K562 (cell line): Measurements from ENCODE around the gene IMPDH2. TPM values are rescaled to one million over a fixed set of nuclear protein-coding genes. Genes with fewer than 3 reads are reported as not detected.

Source experiments
- ARID1B ChIP-seq: fragments of 450-650 bp; IDR thresholded peaks from 2 replicates; pipeline ENCODE4 v1.6.1; 2016; ENCODE audit warnings: antibody characterized with exemption, mild to moderate bottlenecking, inconsistent platforms
- BRF1 ChIP-seq: IDR thresholded peaks from 3 replicates; pipeline ENCODE4 v1.6.1; 2011; ENCODE audit warnings: borderline replicate concordance, mild to moderate bottlenecking; ENCODE audit not compliant: insufficient read length; ENCODE audit errors: extremely low read depth
- CEBPZ ChIP-seq: fragments of 150-350 bp; IDR thresholded peaks from 2 replicates; pipeline ENCODE4 v1.6.1; 2014; ENCODE audit warnings: low read depth, mild to moderate bottlenecking, low read length, borderline replicate concordance
- CHD1 ChIP-seq: fragments of 200-600 bp; sonication (generic); IDR thresholded peaks from one replicate; pipeline ENCODE4 v1.6.1; 2012; ENCODE audit warnings: mild to moderate bottlenecking, moderate library complexity, low read length, inconsistent platforms
- E4F1 ChIP-seq: fragments of 250-450 bp; sonication (Bioruptor Pico); IDR thresholded peaks from 2 replicates; pipeline ENCODE4 v1.5.0; 2021; ENCODE audit warnings: mild to moderate bottlenecking, borderline replicate concordance
- GTF2E2 ChIP-seq: fragments of 200-800 bp; sonication (Bioruptor generic); IDR thresholded peaks from 2 replicates; pipeline ENCODE4 v1.6.1; 2016; ENCODE audit warnings: missing genetic modification characterization, missing compliant biosample characterization
- HNRNPK ChIP-seq: fragments of 200-400 bp; formaldehyde crosslinking; IDR thresholded peaks from one replicate; pipeline ENCODE4 v1.6.1; 2018; ENCODE audit warnings: mild to moderate bottlenecking, low read depth, low read length; ENCODE audit not compliant: poor library complexity, severe bottlenecking
- JUND ChIP-seq, 2 experiments: IDR thresholded peaks; 2 replicates in 1 of 2; 3 replicates in 1 of 2; pipeline ENCODE4 v1.6.1; 2011; ENCODE audit warnings: borderline replicate concordance in 2 of 2, low read depth in 2 of 2, low read length in 2 of 2, improper control_type of control experiment in 1 of 2, missing biosample characterization in 1 of 2, missing genetic modification characterization in 1 of 2, missing genetic modification reagents in 1 of 2
- KAT7 ChIP-seq: sonication (generic); formaldehyde crosslinking; IDR thresholded peaks from 2 replicates; pipeline ENCODE4 v1.8.0; 2022; ENCODE audit warnings: missing genetic modification reagents, mild to moderate bottlenecking, borderline replicate concordance
- MITF ChIP-seq: IDR thresholded peaks from 2 replicates; pipeline ENCODE4 v1.6.1; 2014; ENCODE audit warnings: antibody characterized with exemption
- NEUROD1 ChIP-seq: fragments of 150-350 bp; IDR thresholded peaks from 2 replicates; pipeline ENCODE4 v1.6.1; 2014; ENCODE audit warnings: borderline replicate concordance, low read length, low read depth; ENCODE audit not compliant: partially characterized antibody
- PCBP2 ChIP-seq: fragments of 200-400 bp; formaldehyde crosslinking; IDR thresholded peaks from 2 replicates; pipeline ENCODE4 v1.6.1; 2018; ENCODE audit warnings: low read length, low read depth, mild to moderate bottlenecking, moderate library complexity; ENCODE audit not compliant: poor library complexity, severe bottlenecking
- RAD21 ChIP-seq, 2 experiments: fragments of 250-450 bp in 1 of 2; fragments of 450-650 bp in 1 of 2; sonication (Bioruptor Pico) in 1 of 2; formaldehyde crosslinking in 1 of 2; IDR thresholded peaks in 1 of 2; conservative IDR thresholded peaks in 1 of 2; 2 replicates each; pipeline versions ENCODE4 v1.4.0 to v1.8.0; 2020 to 2022; ENCODE audit warnings: mild to moderate bottlenecking in 2 of 2, moderate library complexity in 1 of 2
- ZBTB7A ChIP-seq: IDR thresholded peaks from 2 replicates; pipeline ENCODE4 v1.6.1; 2011; ENCODE audit warnings: low read depth, mild to moderate bottlenecking, low read length, moderate library complexity, borderline replicate concordance; ENCODE audit not compliant: control insufficient read depth
- ZNF121 ChIP-seq: sonication (generic); formaldehyde crosslinking; conservative IDR thresholded peaks from 2 replicates; pipeline ENCODE4 v1.8.0; 2022; ENCODE audit warnings: missing genetic modification reagents
- ZNF212 ChIP-seq: fragments of 450-650 bp; formaldehyde crosslinking; IDR thresholded peaks from 2 replicates; pipeline ENCODE4 v1.4.0; 2020; ENCODE audit warnings: mild to moderate bottlenecking
- ZNF395 ChIP-seq: fragments of 200-800 bp; sonication (Bioruptor generic); IDR thresholded peaks from 2 replicates; pipeline ENCODE4 v1.6.1; 2017; ENCODE audit warnings: missing genetic modification characterization, missing compliant biosample characterization
- polyA plus RNA-seq, 8 experiments: library from polyadenylated mRNA; depleted of rRNA in 4 of 8; stranded (reverse) in 5 of 8; unstranded in 3 of 8; fragments of >200 nt; fragmentation: Nextera tagmentation in 2 of 8; fragmentation: Illumina TruSeq in 1 of 8; extraction: Ambion mirVana in 2 of 8; extraction: Trizol in 1 of 8; gene quantifications; 2 replicates each; pipeline versions ENCODE4 v1.2.1 to v1.2.3, GENCODE V29; 2011 to 2014; ENCODE audit warnings: inconsistent platforms in 1 of 8, missing spikeins in 1 of 8
- total RNA-seq, 7 experiments: library from RNA; depleted of rRNA in 6 of 7; stranded (reverse); fragments of >200 nt in 6 of 7; fragmentation: Illumina TruSeq in 2 of 7; extraction: Trizol in 2 of 7; gene quantifications; 2 replicates each; pipeline versions ENCODE4 v1.2.1 to v1.2.3, GENCODE V29; 2011 to 2021; ENCODE audit warnings: low replicate concordance in 1 of 7

IMPDH2 gene
- total and polyA plus RNA-seq, 9 of the 15 experiments (the other 6 are each of a cell fraction or from before 2014, with no cell fraction given): 318 to 507 (median 366) TPM

- TF ChIP-seq MITF: no peak
- no peak for TF ChIP-seq ARID1B
- TF ChIP-seq CEBPZ: no peak
- TF ChIP-seq E4F1 (CRISPR knock-in tag): no peak
- no peak for TF ChIP-seq ZNF121 (CRISPR knock-in tag)
- peak; percentile 87; the same call in 1 of the 2 replicates for TF ChIP-seq GTF2E2 (tag)
- TF ChIP-seq ZNF212 (CRISPR knock-in tag): no peak
- TF ChIP-seq BRF1: no peak
- TF ChIP-seq JUND (IDR thresholded peaks at IDR 0.05; ENCODE audit: borderline replicate concordance, low read depth, low read length): 0 out of 2 replicates have a peak, but pooled peaks have one; percentile 24
- TF ChIP-seq JUND (tag; IDR thresholded peaks at IDR 0.05; ENCODE audit: borderline replicate concordance, low read depth, low read length): no peak; the same call in 2 of the 3 replicates
- TF ChIP-seq PCBP2: no peak
- TF ChIP-seq RAD21 (CRISPR knock-in tag; conservative IDR thresholded peaks at IDR 0.05 in 1 of 2, IDR thresholded peaks at IDR 0.05 in 1 of 2): no peak
- TF ChIP-seq NEUROD1: no peak
- no peak for TF ChIP-seq ZNF395 (CRISPR knock-in tag)
- TF ChIP-seq ZBTB7A: no peak
- TF ChIP-seq KAT7: peak; percentile 94; the same call in 1 of the 2 replicates
- no peak for TF ChIP-seq HNRNPK
- no peak for TF ChIP-seq CHD1
These were observed 7.9 kb downstream of the IMPDH2 start (continued) for GRCh38 chr3:49021213-49021812.
